Measurements from ENCODE around the gene CLINT1.

Gene CLINT1

DNA sequence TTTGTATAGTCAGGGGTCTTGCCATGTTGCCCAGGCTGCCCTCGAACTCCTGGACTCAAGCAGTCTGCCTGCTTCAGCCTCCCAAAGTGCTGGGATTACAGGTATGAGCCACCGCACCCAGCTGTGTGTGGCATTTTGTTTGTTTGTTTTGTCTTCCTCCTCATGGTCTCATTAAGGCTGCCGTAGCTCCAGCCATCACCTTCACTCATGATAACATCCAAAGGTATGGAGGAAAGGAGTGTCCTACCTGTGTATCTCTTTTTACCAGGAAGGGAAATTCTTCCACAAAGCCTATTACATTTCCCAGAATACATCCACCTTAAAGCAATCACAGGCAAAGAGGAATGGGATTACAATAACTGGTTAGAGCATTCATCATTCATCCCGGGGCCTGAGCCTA lies 88.3 kb downstream of the CLINT1 start:
- no peak overlapping the region for H3K4me3 ChIP-seq
- TF ChIP-seq, protein P1, sequence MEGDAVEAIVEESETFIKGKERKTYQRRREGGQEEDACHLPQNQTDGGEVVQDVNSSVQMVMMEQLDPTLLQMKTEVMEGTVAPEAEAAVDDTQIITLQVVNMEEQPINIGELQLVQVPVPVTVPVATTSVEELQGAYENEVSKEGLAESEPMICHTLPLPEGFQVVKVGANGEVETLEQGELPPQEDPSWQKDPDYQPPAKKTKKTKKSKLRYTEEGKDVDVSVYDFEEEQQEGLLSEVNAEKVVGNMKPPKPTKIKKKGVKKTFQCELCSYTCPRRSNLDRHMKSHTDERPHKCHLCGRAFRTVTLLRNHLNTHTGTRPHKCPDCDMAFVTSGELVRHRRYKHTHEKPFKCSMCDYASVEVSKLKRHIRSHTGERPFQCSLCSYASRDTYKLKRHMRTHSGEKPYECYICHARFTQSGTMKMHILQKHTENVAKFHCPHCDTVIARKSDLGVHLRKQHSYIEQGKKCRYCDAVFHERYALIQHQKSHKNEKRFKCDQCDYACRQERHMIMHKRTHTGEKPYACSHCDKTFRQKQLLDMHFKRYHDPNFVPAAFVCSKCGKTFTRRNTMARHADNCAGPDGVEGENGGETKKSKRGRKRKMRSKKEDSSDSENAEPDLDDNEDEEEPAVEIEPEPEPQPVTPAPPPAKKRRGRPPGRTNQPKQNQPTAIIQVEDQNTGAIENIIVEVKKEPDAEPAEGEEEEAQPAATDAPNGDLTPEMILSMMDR (IDR thresholded peaks at IDR 0.05): no peak
- H3K27ac ChIP-seq: no peak overlapping the region
- DNase-seq (ENCODE audit: low spot score): no peak

DNA sequence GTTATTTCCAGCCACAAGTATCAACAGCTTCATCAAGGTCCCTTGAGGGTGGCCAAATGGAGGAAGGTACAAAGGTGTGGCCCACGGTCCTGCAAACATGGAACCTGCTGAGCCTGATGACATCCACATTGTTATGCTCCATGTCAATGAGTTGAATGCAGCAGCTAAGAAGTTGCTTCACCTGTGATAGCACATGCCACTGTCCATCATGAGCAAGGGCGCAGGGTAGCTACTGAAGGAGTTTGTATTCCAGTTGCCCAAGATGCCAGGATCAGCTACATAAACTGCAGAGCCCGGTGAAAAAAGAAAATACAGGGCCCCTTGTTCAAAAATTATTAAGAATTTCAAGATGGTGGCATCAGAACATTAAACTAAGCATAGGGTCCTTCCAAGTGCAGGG lies 91.3 kb downstream of the CLINT1 start:
- no peak overlapping the region for H3K4me3 ChIP-seq
- TF ChIP-seq, protein P1 (IDR thresholded peaks at IDR 0.05): no peak
- peak overlapping the region in 1 of 2 donors; percentile 58 for H3K27ac ChIP-seq
- no peak for DNase-seq (ENCODE audit: low spot score)

DNA sequence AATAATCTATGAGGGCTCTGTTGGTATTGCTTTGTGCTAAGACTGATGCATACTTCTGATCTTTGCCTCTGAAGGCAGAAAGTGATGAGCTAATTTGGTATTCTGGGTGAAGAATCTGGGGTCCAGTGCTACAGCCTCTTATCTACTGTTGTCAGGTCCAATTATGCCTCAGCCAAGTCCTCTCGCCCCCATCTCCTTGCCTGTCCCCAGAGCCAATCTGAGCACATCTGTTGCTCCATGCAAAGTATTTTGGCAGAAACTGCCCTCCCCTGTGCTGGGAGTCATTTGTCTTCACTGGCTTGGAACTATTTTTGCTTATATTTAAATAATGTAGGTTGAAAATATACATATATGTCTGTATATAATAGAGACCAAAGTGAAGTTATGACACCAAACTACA lies 92.0 kb downstream of the CLINT1 start:
- TF ChIP-seq, protein P1 (IDR thresholded peaks at IDR 0.05): no peak
- no peak for DNase-seq (ENCODE audit: low spot score)
- Histone ChIP-seq H3K4me3 (no peak overlapping the region), H3K27ac (no peak overlapping the region)

DNA sequence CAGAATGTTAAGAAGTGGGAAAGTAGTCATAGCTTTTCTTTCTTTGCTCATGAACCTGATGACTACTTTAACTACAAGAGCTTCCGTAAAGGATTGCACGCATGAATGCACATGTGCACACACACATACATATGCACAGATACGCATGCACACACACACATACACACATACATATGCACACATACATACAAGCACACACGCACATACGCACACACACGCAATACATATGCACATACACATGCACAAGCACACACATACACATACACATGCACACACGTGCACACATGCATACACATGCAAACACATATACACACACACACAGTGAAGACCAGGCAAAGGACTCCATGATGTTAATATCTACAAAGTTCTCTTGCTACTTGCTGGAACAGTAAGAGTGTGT lies 92.5 kb downstream of the CLINT1 start:
- TF ChIP-seq, protein P1 (IDR thresholded peaks at IDR 0.05): no peak
- no peak overlapping the region for H3K4me3 ChIP-seq
- no peak for DNase-seq (ENCODE audit: low spot score)
- H3K27ac ChIP-seq: no peak overlapping the region

DNA sequence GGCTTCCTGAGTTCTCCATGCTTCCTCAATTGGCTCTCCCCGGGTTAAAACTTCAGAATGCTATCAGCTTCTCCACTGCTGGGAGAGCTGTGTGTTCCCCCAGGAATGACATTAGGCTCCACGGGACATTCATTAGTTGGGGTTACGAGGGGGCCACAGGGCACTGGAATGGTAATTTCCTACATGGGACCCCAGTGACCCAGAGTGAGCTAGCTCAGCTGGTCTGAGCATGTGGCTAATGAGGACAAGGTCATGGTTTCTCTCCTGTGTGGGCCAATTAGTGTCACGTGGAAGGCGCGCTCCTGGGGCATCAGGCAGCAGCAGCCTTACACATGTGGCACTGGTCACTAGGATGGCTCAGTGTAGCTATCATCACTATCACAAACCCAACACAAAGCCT lies 94.4 kb downstream of the CLINT1 start:
- DNase-seq (ENCODE audit: low spot score): no peak
- Histone ChIP-seq H3K4me3 (no peak overlapping the region), H3K27ac (no peak overlapping the region)
- TF ChIP-seq, protein P1 (IDR thresholded peaks at IDR 0.05): no peak

DNA sequence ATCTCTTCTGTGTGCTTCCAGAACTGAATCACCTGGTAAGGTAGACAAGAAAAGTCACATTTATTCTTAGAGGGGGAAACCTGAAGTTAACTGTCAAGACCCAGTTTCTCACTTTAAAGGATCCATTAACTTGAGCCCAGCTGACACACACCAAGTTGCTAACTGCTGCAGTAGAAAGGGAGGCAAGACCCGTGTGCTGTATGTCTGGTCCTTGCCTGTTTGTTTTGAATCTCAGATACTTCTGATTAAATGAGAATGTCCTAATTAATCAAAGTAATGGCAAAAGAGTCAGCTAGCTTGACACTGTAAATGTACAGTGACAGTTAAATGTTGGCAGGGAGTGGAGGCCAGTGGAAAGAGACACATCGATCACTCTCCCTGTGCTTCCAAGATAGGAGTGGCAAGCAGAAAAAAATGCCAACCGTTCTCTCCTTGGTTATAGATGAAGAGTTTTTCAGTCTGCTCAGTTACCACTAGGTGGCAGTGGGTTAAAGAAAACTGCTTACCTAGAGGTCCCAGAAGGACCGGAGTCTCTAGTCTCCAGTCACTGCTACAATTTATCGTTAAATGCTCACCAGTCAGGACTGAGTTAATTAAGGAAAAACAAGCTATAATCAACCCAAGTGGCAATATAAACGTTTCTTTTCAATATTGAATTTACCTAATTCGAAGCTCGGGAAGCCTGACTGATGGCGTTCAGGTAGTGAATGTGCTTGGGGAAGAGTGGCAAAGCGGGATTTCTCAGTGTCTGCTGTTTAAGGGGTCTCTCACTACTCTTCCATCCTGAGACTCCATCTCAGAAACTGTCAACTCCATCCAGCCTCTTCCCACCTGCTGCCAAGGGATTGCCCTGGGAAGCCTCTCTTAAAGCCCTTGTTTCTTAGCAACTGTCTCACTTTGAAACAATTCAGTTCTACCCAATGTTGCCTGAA lies 97.0 kb downstream of the CLINT1 start:
- TF ChIP-seq, protein P1 (IDR thresholded peaks at IDR 0.05): peak; percentile 76
- DNase-seq (ENCODE audit: low spot score): no peak
- H3K27ac ChIP-seq: no peak overlapping the region
- H3K4me3 ChIP-seq: no peak overlapping the region

DNA sequence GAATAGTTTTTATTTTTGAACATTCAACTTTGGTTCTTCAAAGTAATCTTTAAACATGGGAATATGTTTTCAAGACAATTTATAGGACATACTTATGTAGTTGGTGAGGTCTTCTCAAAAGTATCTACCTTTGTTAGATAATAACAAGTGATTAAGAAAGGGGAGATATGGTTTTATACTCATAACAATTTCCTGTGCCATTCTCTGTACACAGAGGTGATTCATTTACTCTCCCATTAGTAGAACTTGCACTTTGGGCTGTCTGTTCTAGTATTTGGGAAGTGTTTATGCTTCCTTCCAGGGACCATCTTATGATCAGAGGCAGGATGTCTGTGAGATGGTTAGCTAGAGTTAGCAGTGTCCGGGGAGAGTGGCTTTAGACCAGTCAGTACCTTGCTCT lies 100.2 kb downstream of the CLINT1 start:
- TF ChIP-seq, protein P1 (IDR thresholded peaks at IDR 0.05): no peak
- Histone ChIP-seq H3K27ac (no peak overlapping the region), H3K4me3 (no peak overlapping the region)
- DNase-seq (ENCODE audit: low spot score): no peak

Data from coronary artery (tissue), 2 donors.